NCI-H2196 (cell line): ENCODE results near the gene IRF6.

Experiments used
- DNase-seq: peaks from one replicate; lab custom pipeline; 2025; ENCODE audit not compliant: unreplicated experiment; lab: John Stamatoyannopoulos, UW

The IRF6 gene

DNA sequence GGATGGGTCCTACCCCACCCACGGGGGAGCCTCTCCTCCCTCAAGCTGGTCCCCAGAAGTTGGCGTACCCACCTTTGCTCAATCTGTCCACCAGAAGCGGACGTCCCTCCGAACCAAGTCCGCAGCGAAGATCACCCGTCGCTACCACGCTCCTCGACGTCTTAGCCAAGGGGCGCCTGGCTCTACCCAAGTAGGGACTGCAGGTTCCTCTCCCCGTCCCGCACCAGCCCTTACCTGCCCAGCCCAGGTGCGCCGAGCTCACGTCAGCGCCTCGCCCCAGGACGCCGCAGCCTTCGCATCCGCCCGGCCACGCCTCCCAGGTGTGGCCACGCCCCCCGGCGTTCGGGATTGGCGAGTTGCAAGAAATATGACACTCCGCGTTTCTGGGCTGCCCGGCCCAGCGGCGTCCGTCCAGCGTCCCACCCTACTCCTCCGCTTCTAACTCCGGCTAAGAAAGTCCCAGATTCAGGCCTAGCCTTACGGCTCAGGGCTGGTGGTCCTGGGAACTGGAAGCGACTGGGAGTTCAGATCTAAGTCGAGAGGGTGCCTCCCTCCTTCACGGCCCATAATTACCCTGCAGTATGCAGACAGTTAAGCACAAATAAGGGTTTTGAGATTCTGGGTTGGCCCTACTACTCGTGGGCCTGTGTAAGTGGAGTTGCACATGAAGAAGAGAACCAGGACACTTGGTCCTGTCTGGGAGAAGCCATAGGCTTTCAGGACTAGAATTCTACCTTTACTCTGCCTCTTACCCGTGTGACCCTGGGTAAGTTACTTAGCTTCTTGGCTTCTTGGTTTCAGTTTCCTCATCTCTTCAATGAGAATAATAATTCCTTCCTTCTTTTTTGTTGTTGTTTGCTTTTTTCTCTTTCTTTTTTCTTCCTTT, at the start of gene IRF6:
Gene IRF6 (minus strand): TSS at position 268 of the 886 bp plus-strand sequence. CDS start 4,729 bp downstream, outside the sequence.
- peak; percentile 94 for DNase-seq

- no peak for DNase-seq
These were observed 49.7 kb upstream of the IRF6 start for GRCh38 chr1:209855623-209856022.

DNA sequence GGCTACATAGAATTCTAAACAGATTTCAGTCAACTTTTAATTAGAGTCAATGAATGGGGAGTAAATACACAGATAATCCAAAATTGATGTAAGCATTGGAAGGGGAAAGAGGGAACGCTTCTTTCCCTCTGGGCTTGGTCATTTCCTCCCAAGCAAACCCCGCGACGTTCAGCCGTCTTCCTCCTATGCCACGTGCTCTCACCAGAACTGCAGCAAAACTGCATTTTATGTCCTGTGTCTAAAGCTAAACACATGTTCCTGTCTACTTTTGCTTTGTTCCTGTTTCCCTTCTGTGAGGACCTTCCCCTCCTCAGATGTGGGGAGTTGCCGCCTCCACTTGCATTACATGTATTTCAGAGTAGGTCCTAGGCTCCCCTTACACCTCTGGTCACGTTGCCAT, 49.1 kb upstream of the IRF6 start:
- no peak for DNase-seq

DNA sequence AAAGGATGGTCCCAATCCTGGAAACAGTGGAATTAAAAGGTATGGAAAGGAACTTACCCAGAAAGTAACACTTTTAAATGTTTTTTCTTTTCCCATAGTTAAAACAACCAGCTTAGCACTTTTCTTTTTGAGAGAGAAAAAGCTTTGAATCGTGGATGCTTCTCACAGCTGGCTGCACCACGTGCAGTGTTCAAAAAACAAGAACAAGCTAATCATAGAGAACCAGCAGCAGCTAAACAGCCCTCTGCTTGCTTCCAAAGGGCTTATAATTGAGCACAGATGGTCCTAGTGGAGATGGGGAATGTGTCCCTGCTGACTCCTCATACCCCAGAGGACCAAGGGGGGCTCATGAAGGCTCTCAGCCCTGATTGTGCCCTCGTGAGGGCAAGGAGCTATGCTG, 48.3 kb upstream of the IRF6 start:
- no peak for DNase-seq

- DNase-seq: no peak
These were observed 47.7 kb upstream of the IRF6 start for GRCh38 chr1:209853676-209854075.

DNA sequence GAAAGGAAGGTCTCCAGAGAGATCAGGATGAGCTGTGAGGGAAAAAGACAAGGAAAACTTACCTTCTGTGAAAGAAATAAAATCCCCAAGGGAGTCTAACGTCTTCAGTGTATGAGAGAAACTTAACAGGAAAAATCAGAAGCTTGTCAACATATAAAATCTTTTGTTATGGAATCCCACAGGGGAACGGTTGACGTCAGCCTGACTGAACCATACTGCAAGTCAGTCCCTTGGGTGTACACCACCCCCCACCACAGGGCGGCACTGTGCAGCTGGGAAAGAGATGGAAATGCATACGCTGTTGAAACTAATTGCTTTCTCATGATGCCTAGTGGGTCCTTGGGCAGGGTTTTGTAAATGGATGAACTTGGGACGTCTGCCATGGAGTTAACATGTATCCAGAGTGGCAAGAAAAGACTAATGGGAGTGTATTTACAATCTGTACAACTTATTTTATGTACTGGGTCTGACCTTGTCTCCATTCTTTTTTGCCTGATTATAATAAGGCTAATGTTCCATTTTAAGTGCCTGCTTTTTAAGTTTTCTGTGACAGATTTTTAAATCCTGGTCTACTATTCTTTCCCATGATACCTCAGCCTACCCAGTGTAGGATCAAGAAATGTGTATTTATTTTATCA, 44.5 kb upstream of the IRF6 start:
- peak; percentile 36 for DNase-seq

DNA sequence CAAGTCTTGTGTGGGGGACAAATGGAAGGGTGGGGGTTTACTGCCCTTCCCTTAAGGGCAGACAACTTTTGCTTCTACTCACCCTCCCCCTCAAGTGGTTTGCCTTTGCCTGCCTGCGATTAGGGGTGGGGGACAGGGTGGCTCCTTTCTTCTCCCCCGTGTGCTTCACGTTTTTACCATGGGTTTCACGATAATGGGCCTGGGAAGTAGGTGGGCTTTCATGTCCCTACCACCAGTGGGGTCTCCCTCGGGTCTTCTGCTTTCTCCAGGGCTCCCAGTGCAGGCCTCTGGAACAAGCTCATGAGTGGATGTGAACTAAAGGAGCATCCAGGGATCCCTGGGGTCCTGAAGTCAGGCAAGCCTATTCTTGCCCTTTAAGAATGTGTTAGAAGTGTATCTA, 43.4 kb upstream of the IRF6 start:
- DNase-seq: no peak

- DNase-seq: peak; percentile 55
These were observed 39.4 kb upstream of the IRF6 start for GRCh38 chr1:209845408-209845725.

DNA sequence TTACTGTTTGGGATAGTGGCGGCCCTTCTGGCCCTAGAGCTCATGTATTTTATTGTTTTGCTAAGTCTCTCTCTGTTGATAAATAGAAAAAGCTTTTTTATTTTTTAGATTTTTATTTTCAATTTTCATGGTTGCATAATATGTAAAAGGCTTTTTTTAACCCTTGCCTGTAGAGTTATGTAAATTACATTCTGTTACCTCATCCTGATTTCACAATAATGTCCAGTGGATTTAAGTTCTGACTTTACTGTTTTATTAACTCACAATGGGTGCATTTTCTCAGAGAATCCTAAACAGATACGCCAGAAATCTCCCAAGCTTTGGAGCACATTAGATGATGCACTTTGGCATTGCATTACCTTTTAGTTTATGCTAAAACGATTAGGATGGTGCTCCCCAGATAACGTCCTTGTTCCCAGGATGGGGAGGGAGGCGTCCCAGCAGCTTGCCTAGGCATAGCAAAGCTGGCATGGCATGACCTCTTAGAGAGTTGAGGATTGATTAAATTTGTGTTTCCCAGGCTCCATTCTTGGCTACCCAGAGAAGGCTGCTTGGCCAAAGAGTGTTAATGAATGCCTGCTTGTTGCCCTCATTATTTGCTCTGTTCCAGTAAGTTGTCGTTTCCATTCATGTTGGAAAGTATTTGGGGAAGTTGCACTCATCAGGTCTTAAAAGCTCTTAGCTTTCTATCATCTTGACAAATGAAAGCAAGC, 38.9 kb upstream of the IRF6 start:
- no peak for DNase-seq

- DNase-seq: no peak
These were observed 34.7 kb upstream of the IRF6 start for GRCh38 chr1:209840611-209841010.

GRCh38 chr1:209839875-209840546, 34.1 kb upstream of the IRF6 start:
- DNase-seq: no peak

GRCh38 chr1:209838537-209838936, 32.6 kb upstream of the IRF6 start:
- no peak for DNase-seq

GRCh38 chr1:209837671-209838070, 31.7 kb upstream of the IRF6 start:
- no peak for DNase-seq

- DNase-seq: no peak
These were observed 29.9 kb upstream of the IRF6 start for GRCh38 chr1:209835782-209836298.

GRCh38 chr1:209831615-209832014, 25.7 kb upstream of the IRF6 start:
- no peak for DNase-seq

DNA sequence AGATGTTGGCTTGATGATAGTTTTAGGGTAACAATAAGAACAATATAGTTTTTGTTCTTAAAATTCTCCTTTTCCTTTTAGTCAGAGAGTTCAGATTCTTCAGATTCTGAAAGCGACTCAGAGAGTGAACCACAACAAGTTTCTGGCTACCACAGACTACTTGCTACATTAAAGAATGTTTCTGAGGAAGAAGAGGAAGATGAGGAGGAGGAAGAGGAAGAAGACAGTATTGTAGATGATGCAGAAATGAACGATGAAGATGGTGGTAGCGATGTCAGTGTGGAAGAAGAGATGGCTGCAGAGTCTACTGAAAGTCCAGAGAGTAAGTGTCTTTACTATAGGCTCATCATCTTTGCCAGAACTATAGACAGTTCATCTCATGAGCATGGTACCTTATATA, 24.8 kb upstream of the IRF6 start:
- DNase-seq: no peak

- no peak for DNase-seq
These were observed 23.8 kb upstream of the IRF6 start for GRCh38 chr1:209829716-209830115.

DNA sequence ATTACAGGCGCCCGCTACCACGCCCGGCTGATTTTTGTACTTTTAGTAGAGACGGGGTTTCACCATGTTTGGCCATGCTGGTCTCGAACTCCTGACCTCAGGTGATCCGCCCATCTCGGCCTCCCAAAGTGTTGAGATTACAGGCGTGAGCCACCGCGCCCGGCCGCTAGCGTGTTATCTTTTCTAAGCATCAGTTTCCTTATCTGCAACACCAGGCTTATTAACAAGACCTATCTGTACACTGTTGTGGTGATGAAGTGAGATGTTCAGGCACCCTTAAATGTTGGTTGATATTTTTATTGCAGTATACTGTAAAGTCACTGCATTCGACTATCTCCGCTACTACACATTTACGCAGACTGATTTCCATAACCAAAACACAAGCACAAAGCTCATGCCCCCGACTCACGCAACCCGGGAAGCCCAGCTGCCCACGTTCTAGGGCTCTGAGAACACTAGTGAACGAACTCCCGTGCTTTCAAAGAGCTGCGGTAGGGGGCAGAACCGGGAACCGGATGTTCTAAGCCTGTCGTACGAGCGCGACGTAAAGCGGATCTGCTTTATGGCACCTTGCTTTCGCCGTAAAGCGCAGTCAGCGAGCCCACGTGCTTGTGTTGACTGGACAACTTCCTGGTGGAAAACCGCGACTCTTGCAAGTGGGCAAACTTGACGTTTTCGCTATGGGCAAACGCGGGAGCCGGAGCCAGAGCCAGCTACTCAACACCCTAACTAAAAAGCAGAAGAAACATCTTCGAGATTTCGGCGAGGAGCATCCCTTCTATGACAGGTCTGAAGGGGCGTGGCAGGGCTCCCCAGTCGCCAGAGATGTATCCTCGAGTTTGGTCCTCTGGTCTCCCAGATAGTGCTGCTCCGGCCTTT, 21.7 kb upstream of the IRF6 start, which contains the start of gene UTP25:
Gene UTP25 (plus strand): TSS at position 589 of the 879 bp plus-strand sequence. CDS start 92 bp downstream, at position 681.
- DNase-seq: peak; percentile 93

GRCh38 chr1:209825591-209826434, 19.9 kb upstream of the IRF6 start:
- DNase-seq: no peak
